K562 (cell line): ENCODE data around the gene TRIO. TPM values are rescaled to one million over a fixed set of nuclear protein-coding genes. Genes with fewer than 3 reads are reported as not detected.

Experiments used
- ATAC-seq: fragments of 200-7000 bp; cut with Tn5 transposase; 3 replicates; pipeline ENCODE4 v1.9.1; 2020; ENCODE audit warnings: moderate library complexity
- BruUV-seq: library from RNA; stranded (reverse); fragments of 400-500 nt; replicated peaks from 2 replicates; lab custom pipeline; 2021; lab: Mats Ljungman, UMichigan
- CTCF ChIA-PET: fragments of 300-600 bp; formaldehyde crosslinking; extraction: SDS; loops from one replicate; lab custom pipeline; 2021; ENCODE audit warnings: low intra/inter-chr PET ratio; lab: Yijun Ruan, JAX
- POLR2A ChIA-PET: fragments of 300-600, 350-650 bp; sonication (Branson Sonifier 250); formaldehyde crosslinking; extraction: SDS; loops from one replicate; lab custom pipeline; 2021; ENCODE audit warnings: antibody characterized with exemption, inconsistent platforms; lab: Yijun Ruan, JAX
- DNase-seq, 4 experiments: peaks; one replicate each; pipeline versions ENCODE4 v3.0.0 to v3.0.0-alpha.2; 2011 to 2018; ENCODE audit warnings: low spot score in 3 of 4, mixed read lengths in 3 of 4; ENCODE audit errors: extremely low read depth in 1 of 4
- FAIRE-seq: peaks from 2 replicates; lab custom pipeline; 2011; peaks lifted over from hg19 to GRCh38; lab: Jason Lieb, UNC
- H2AFZ ChIP-seq: 2 replicates; pipeline ENCODE4 v1.6.0; 2011; ENCODE audit warnings: low read depth, low read length, control low read depth, inconsistent platforms
- H3K27ac ChIP-seq: fragments of 200-600 bp; 3 replicates; pipeline ENCODE4 v1.8.0; 2011; ENCODE audit warnings: low read depth, mild to moderate bottlenecking, control low read depth, inconsistent platforms, low read length, moderate library complexity, mixed read lengths; ENCODE audit errors: extremely low read depth
- H3K27me3 ChIP-seq, 2 experiments: fragments of 300-600 bp in 1 of 2; 2 replicates in 1 of 2; 3 replicates in 1 of 2; pipeline versions ENCODE4 v1.6.0 to v1.8.0; 2011; ENCODE audit warnings: inconsistent platforms in 2 of 2, low read length in 2 of 2, mild to moderate bottlenecking in 1 of 2, mixed read lengths in 1 of 2, moderate library complexity in 1 of 2; ENCODE audit not compliant: control insufficient read depth in 2 of 2, insufficient read depth in 2 of 2
- H3K36me3 ChIP-seq: fragments of 300-600 bp; 3 replicates; pipeline ENCODE4 v1.8.0; 2011; ENCODE audit warnings: mild to moderate bottlenecking, low read length, inconsistent platforms; ENCODE audit not compliant: control insufficient read depth, insufficient read depth
- H3K4me1 ChIP-seq, 2 experiments: fragments of 200-600 bp in 1 of 2; replicated peaks in 1 of 2; 2 replicates in 1 of 2; 3 replicates in 1 of 2; pipeline versions ENCODE4 v1.5.1 to v1.8.0; 2011; ENCODE audit warnings: inconsistent platforms in 2 of 2, low read length in 2 of 2, mild to moderate bottlenecking in 1 of 2, mixed read lengths in 1 of 2, moderate library complexity in 1 of 2; ENCODE audit not compliant: control insufficient read depth in 2 of 2, insufficient read depth in 2 of 2
- H3K4me2 ChIP-seq: 2 replicates; pipeline ENCODE4 v1.6.1; 2011; ENCODE audit warnings: low read length, control low read depth, inconsistent platforms, mixed read lengths; ENCODE audit not compliant: insufficient read depth
- H3K4me3 ChIP-seq: fragments of 200-600 bp; sonication (generic), shearing (Covaris generic); 2 replicates; pipeline ENCODE4 v1.5.1; 2016; ENCODE audit warnings: control low read depth, inconsistent platforms
- H3K79me2 ChIP-seq: fragments of 200-600 bp; 3 replicates; pipeline ENCODE4 v1.8.0; 2011; ENCODE audit warnings: low read length, inconsistent platforms; ENCODE audit not compliant: control insufficient read depth, insufficient read depth
- H3K9ac ChIP-seq, 2 experiments: 2 replicates each; pipeline versions ENCODE4 v1.6.0 to v1.6.1; 2011; ENCODE audit warnings: low read depth in 2 of 2, low read length in 2 of 2, control low read depth in 1 of 2, inconsistent platforms in 1 of 2, mild to moderate bottlenecking in 1 of 2, mixed read lengths in 1 of 2; ENCODE audit not compliant: insufficient read depth in 1 of 2
- H3K9me1 ChIP-seq: one replicate; pipeline ENCODE4 v1.6.0; 2011; ENCODE audit warnings: inconsistent platforms, mild to moderate bottlenecking, low read length, moderate library complexity; ENCODE audit not compliant: control insufficient read depth, insufficient read depth
- H3K9me3 ChIP-seq: replicated peaks from 2 replicates; pipeline ENCODE4 v1.5.1; 2011; ENCODE audit warnings: low read depth, low read length, inconsistent platforms; ENCODE audit not compliant: control insufficient read depth, insufficient read depth
- H4K20me1 ChIP-seq: replicated peaks from 2 replicates; pipeline ENCODE4 v1.6.1; 2011; ENCODE audit warnings: low read length, inconsistent platforms, mixed read lengths; ENCODE audit not compliant: control insufficient read depth, insufficient read depth
- NCOA6 ChIP-seq: fragments of 450-650 bp; IDR thresholded peaks from 2 replicates; pipeline ENCODE4 v1.6.1; 2017; ENCODE audit warnings: mild to moderate bottlenecking
- PPARD ChIP-seq: fragments of 250-450 bp; sonication (Bioruptor Pico); IDR thresholded peaks from 2 replicates; pipeline ENCODE4 v1.8.0; 2022; ENCODE audit warnings: inconsistent platforms, mild to moderate bottlenecking, moderate library complexity
- RAD51 ChIP-seq: fragments of 450-650 bp; IDR thresholded peaks from 2 replicates; pipeline ENCODE4 v1.7.1; 2016; ENCODE audit warnings: low read depth, mild to moderate bottlenecking, borderline replicate concordance
- SRSF1 ChIP-seq: fragments of 200-400 bp; formaldehyde crosslinking; IDR thresholded peaks from 2 replicates; pipeline ENCODE4 v1.6.1; 2017; ENCODE audit warnings: mild to moderate bottlenecking, low read depth, low read length, moderate library complexity
- TEAD2 ChIP-seq: fragments of 450-650 bp; IDR thresholded peaks from 2 replicates; pipeline ENCODE4 v1.6.1; 2016; ENCODE audit warnings: missing genetic modification characterization, control low read depth, missing compliant biosample characterization
- TGIF2 ChIP-seq: sonication (generic); formaldehyde crosslinking; IDR thresholded peaks from 2 replicates; pipeline ENCODE4 v1.8.1; 2022; ENCODE audit warnings: mild to moderate bottlenecking, missing genetic modification reagents, moderate library complexity
- USF2 ChIP-seq: sonication (generic); formaldehyde crosslinking; IDR thresholded peaks from 2 replicates; pipeline ENCODE4 v1.5.0; 2020; ENCODE audit warnings: missing genetic modification reagents
- ZBTB34 ChIP-seq: fragments of 250-450 bp; sonication (Bioruptor Pico); IDR thresholded peaks from 2 replicates; pipeline ENCODE4 v1.8.0; 2021; ENCODE audit warnings: mild to moderate bottlenecking, moderate library complexity
- ZBTB8A ChIP-seq: fragments of 450-650 bp; IDR thresholded peaks from 2 replicates; pipeline ENCODE4 v1.6.1; 2018; ENCODE audit warnings: mild to moderate bottlenecking, moderate library complexity; ENCODE audit not compliant: partially characterized antibody
- ZNF561 ChIP-seq: fragments of 450-650 bp; formaldehyde crosslinking; conservative IDR thresholded peaks from 2 replicates; pipeline ENCODE4 v1.4.0; 2020; ENCODE audit warnings: mild to moderate bottlenecking, moderate library complexity
- ZNF778 ChIP-seq: fragments of 450-650 bp; formaldehyde crosslinking; IDR thresholded peaks from 2 replicates; pipeline ENCODE4 v1.4.0; 2020; ENCODE audit warnings: mild to moderate bottlenecking, moderate library complexity
- ZSCAN29 ChIP-seq: fragments of 450-650 bp; IDR thresholded peaks from 2 replicates; pipeline ENCODE4 v1.6.1; 2017
- WGBS: fragments of 100-300 bp; shearing (Covaris generic); methylation state at CpG from one replicate; pipeline ENCODE4 v1.1.6; 2016; ENCODE audit warnings: low coverage, mixed read lengths; ENCODE audit not compliant: insufficient coverage; ENCODE audit errors: missing lambda C conversion rate; 5-methylcytosine and 5-hydroxymethylcytosine counted together
- in situ Hi-C: fragments of 300-500 bp; cut with MboI; formaldehyde crosslinking; loops from 4 replicates; pipeline ENCODE4 v1.15.0; 2018; ENCODE audit warnings: inconsistent platforms, mixed read lengths
- intact Hi-C: fragments of 100-400 bp; cut with micrococcal nuclease; formaldehyde crosslinking; loops from 2 replicates; pipeline ENCODE4 v1.14.2; 2022
- polyA plus RNA-seq, 8 experiments: library from polyadenylated mRNA; depleted of rRNA in 4 of 8; stranded (reverse) in 5 of 8; unstranded in 3 of 8; fragments of >200 nt; fragmentation: Nextera tagmentation in 2 of 8; fragmentation: Illumina TruSeq in 1 of 8; extraction: Ambion mirVana in 2 of 8; extraction: Trizol in 1 of 8; gene quantifications; 2 replicates each; pipeline versions ENCODE4 v1.2.1 to v1.2.3, GENCODE V29; 2011 to 2014; ENCODE audit warnings: inconsistent platforms in 1 of 8, missing spikeins in 1 of 8
- total RNA-seq, 7 experiments: library from RNA; depleted of rRNA in 6 of 7; stranded (reverse); fragments of >200 nt in 6 of 7; fragmentation: Illumina TruSeq in 2 of 7; extraction: Trizol in 2 of 7; gene quantifications; 2 replicates each; pipeline versions ENCODE4 v1.2.1 to v1.2.3, GENCODE V29; 2011 to 2021; ENCODE audit warnings: low replicate concordance in 1 of 7
- TF ChIP-seq, protein P1 (sequence below): IDR thresholded peaks from 2 replicates; pipeline ENCODE4 v1.6.1; 2012; ENCODE audit warnings: low read depth, low read length, improper control_type of control experiment, borderline replicate concordance
- TF ChIP-seq, protein P2 (sequence below): fragments of 450-650 bp; formaldehyde crosslinking; IDR thresholded peaks from 2 replicates; pipeline ENCODE4 v1.4.0; 2022; ENCODE audit warnings: missing genetic modification characterization
- TF ChIP-seq, protein P3 (sequence below), 3 experiments: fragments of 200-800 bp in 1 of 3; fragments of 250-450 bp in 1 of 3; fragments of 450-650 bp in 1 of 3; sonication (Bioruptor Pico) in 1 of 3; sonication (Bioruptor generic) in 1 of 3; formaldehyde crosslinking in 1 of 3; IDR thresholded peaks; 2 replicates each; pipeline versions ENCODE4 v1.6.1 to v1.8.0; 2016 to 2022; ENCODE audit warnings: mild to moderate bottlenecking in 2 of 3, missing genetic modification characterization in 2 of 3, missing compliant biosample characterization in 1 of 3, moderate library complexity in 1 of 3

The TRIO gene
- total and polyA plus RNA-seq, 9 of the 15 experiments (the other 6 are each of a cell fraction or from before 2014, with no cell fraction given), result 0.24 to 5.0 (median 1.1) TPM

GRCh38 chr5:14229734-14230133, 86.6 kb downstream of the TRIO start:
- BruUV-seq, result no TSS peak
- POLR2A ChIA-PET, result no interaction called here
- no peak for ATAC-seq
- TF ChIP-seq NCOA6 (no peak), TGIF2 (CRISPR knock-in tag) (no peak), ZBTB8A (no peak), ZNF778 (CRISPR knock-in tag) (no peak), ZSCAN29 (no peak), ZNF561 (CRISPR knock-in tag) (no peak), SRSF1 (no peak), PPARD (CRISPR knock-in tag) (no peak), TEAD2 (no peak), ZBTB34 (CRISPR knock-in tag) (no peak), RAD51 (no peak), USF2 (CRISPR knock-in tag) (no peak)
- TF ChIP-seq, protein P1, sequence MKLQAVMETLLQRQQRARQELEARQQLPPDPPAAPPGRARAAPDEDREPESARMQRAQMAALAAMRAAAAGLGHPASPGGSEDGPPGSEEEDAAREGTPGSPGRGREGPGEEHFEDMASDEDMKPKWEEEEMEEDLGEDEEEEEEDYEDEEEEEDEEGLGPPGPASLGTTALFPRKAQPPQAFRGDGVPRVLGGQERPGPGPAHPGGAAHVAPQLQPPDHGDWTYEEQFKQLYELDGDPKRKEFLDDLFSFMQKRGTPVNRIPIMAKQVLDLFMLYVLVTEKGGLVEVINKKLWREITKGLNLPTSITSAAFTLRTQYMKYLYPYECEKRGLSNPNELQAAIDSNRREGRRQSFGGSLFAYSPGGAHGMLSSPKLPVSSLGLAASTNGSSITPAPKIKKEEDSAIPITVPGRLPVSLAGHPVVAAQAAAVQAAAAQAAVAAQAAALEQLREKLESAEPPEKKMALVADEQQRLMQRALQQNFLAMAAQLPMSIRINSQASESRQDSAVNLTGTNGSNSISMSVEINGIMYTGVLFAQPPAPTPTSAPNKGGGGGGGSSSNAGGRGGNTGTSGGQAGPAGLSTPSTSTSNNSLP, result no peak
- TF ChIP-seq, protein P2, sequence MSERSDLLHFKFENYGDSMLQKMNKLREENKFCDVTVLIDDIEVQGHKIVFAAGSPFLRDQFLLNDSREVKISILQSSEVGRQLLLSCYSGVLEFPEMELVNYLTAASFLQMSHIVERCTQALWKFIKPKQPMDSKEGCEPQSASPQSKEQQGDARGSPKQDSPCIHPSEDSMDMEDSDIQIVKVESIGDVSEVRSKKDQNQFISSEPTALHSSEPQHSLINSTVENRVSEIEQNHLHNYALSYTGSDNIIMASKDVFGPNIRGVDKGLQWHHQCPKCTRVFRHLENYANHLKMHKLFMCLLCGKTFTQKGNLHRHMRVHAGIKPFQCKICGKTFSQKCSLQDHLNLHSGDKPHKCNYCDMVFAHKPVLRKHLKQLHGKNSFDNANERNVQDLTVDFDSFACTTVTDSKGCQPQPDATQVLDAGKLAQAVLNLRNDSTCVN, result no peak
- TF ChIP-seq, protein P3, sequence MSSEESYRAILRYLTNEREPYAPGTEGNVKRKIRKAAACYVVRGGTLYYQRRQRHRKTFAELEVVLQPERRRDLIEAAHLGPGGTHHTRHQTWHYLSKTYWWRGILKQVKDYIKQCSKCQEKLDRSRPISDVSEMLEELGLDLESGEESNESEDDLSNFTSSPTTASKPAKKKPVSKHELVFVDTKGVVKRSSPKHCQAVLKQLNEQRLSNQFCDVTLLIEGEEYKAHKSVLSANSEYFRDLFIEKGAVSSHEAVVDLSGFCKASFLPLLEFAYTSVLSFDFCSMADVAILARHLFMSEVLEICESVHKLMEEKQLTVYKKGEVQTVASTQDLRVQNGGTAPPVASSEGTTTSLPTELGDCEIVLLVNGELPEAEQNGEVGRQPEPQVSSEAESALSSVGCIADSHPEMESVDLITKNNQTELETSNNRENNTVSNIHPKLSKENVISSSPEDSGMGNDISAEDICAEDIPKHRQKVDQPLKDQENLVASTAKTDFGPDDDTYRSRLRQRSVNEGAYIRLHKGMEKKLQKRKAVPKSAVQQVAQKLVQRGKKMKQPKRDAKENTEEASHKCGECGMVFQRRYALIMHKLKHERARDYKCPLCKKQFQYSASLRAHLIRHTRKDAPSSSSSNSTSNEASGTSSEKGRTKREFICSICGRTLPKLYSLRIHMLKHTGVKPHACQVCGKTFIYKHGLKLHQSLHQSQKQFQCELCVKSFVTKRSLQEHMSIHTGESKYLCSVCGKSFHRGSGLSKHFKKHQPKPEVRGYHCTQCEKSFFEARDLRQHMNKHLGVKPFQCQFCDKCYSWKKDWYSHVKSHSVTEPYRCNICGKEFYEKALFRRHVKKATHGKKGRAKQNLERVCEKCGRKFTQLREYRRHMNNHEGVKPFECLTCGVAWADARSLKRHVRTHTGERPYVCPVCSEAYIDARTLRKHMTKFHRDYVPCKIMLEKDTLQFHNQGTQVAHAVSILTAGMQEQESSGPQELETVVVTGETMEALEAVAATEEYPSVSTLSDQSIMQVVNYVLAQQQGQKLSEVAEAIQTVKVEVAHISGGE (CRISPR knock-in tag; IDR thresholded peaks at IDR 0.05), result no peak

More at GRCh38 chr5:14229734-14230133, 86.6 kb downstream of the TRIO start:
- Histone ChIP-seq H3K4me2 (no peak overlapping the region), H3K79me2 (no peaks in the 10 kb centered on the region), H3K27me3 (peaks cover 16 to 25% of the 10 kb centered on the region in 2 experiments; a peak in 4 of 5 replicates), H3K9ac (no peak overlapping the region), H3K27ac (no peak overlapping the region), H3K9me1 (no peaks in the 10 kb centered on the region), H3K4me1 (no peaks in the 10 kb centered on the region), H3K9me3 (no peaks in the 10 kb centered on the region), H2AFZ (no peak overlapping the region), H4K20me1 (no peaks in the 10 kb centered on the region), H3K36me3 (no peaks in the 10 kb centered on the region), H3K4me3 (no peak overlapping the region)
- CTCF ChIA-PET, result no interaction called here
- in situ Hi-C loops, result no loop called here
- FAIRE-seq (no peak), DNase-seq (no peak)
- intact Hi-C loops, result no loop called here
- 0% methylated on average over 7 of the region's 7 CpGs for WGBS
